CD1c-positive myeloid dendritic cell (primary cell): Measurements from ENCODE around the gene SORBS2.
"Not testable (repeated sequence)": the region's sequence is repeated elsewhere in the genome, so short reads cannot be mapped to it uniquely, and the experiment has no call there.

Source experiments
- DNase-seq: peaks from one replicate; pipeline ENCODE4 v3.0.0-alpha.2; 2016; ENCODE audit errors: extremely low spot score

Gene SORBS2

GRCh38 chr4:185712350-185713024, 99.5 kb downstream of the SORBS2 start:
- DNase-seq: no peak

DNA sequence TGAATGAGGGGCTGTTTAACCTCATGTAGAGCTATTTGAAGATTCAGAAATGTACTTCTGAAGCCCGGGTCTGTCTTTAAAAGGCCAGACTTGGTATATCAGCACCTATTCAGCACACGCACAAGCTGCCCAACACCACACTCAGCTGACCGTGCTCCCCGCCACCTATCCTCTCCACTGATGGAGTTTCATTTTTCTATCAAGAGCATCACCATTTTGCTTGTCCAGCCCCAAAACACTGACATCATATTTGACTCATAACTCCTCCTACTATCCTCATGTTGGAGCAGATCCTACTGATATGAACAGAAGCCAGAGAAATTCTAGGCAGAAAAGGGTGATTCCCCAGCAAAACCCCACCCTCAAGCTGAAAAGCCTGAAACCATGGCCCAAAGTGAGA, 100.3 kb downstream of the SORBS2 start:
- no peak for DNase-seq

- no peak for DNase-seq
These were observed 101.5 kb downstream of the SORBS2 start for GRCh38 chr4:185710487-185710995.

- no peak for DNase-seq
These were observed 102.0 kb downstream of the SORBS2 start for GRCh38 chr4:185709802-185710486.

GRCh38 chr4:185708348-185708747, 103.6 kb downstream of the SORBS2 start:
- no peak for DNase-seq

GRCh38 chr4:185707622-185708021, 104.4 kb downstream of the SORBS2 start:
- not testable (repeated sequence) for DNase-seq

DNA sequence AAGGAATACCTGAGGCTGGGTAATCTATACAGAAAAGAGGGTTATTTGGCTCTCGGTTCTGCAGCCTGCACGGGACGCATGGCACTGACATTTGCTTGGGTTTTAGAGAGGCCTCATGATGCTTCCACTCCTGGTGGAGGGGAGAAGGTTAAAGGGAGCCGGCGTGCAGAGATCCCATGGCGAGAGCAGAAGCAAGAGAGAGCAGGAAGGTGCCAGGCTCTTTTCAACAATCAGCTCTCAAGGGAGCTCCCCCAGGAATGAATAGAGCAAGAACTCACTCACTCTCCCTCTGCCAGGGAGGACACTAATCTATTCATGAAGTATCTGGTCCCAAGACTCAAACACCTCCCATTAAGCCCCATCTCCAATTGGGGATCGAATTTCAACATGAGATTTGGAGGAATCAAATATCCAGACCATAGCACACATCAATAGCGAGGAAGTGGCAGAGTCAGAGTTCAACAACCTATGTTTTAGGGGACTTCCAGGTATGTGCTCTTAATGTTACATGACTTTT, 109.8 kb downstream of the SORBS2 start:
- DNase-seq: no peak

DNA sequence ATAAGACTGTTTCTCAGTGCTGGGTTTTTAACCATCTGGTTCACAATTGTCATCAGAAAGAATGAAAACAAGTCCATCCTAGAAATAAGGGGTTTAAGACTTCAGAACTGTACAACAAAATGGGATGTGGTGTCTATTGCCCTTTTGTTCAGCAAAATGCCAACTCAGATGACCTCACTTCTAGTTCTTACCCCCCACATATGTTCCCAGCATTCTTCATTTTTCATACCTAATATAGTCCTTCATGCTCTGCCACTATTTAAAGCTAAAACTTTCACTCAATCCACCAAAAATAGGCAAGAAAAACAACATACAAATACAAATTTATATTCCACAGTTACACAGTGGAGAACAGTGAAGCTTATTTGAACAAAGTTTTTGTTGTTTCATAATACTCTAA, 111.4 kb downstream of the SORBS2 start:
- DNase-seq: no peak

GRCh38 chr4:185700048-185700447, 111.9 kb downstream of the SORBS2 start:
- DNase-seq: no peak

GRCh38 chr4:185697488-185697887, 114.5 kb downstream of the SORBS2 start:
- DNase-seq: no peak

GRCh38 chr4:185695743-185696142, 116.3 kb downstream of the SORBS2 start:
- no peak for DNase-seq

DNA sequence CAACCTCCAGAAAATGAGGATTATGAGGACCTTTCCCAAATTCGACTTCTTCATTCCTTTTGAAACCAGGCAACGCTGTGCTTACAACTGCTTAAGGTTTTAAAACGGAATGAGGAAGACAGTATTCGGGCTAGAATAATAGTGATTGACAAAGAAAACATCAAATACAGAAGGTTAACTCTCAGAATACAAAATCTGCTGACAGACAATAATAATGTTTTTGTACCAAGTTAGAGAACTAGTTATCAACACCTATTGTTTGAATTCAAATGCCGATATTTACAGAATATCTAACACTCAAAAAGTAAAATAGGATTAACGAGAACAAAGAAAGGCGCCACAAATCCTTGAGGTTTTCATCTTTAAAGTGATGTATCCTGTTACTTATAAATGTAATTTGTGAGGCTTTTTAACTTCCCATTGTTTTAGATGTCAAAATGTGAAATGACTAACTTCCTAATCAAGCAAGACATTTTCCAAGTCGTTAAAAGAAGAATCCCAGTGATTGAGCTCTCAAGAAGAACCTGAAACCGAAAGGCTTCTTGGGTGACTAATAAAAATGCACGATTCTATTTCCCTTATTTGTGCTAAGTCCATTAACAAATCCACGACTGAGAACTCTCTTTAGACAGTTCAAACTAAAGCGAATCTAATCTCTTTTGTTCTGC, 118.3 kb downstream of the SORBS2 start:
- no peak for DNase-seq

GRCh38 chr4:185689407-185689806, 122.6 kb downstream of the SORBS2 start:
- DNase-seq: no peak

DNA sequence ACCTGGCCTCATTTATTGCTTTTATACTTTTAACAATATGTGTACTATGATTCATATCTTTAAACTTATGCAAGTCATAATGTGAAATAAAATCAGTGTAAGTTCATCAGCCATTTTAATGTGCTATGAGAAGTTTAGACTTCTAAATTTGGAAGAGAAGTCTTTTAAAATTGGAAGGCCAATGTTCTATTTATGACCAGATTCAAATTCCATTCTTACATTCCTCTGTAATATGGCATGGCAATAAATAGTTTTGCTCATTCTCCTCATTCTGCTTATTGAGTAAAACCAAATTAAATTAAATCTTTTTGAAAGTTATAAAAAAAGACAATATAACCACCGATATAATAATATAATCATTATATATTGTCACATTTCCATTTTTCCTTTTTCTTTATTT, 126.2 kb downstream of the SORBS2 start:
- no peak for DNase-seq

- DNase-seq: no peak
These were observed 128.1 kb downstream of the SORBS2 start for GRCh38 chr4:185683896-185684295.

- no peak for DNase-seq
These were observed 128.8 kb downstream of the SORBS2 start for GRCh38 chr4:185683222-185683621.

GRCh38 chr4:185682236-185682635, 129.8 kb downstream of the SORBS2 start:
- no peak for DNase-seq

DNA sequence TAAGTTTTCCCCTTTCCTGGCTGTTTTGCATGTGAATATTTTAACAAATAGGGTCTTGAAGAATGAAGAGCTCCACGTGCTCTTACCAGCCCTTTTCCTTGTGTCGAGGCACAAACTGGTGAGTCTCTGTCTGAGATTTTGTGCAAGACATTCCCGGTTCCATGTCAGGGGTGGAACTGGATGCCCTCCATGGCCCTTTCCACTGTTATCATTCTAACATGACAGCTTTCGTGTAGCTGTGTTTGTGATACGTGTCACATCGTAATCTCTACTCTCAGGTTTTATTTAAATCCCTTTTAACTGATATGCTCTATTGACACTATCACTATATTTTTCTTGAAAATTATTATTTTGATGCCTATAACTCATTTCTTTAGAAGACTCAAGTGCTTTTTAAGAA, 130.4 kb downstream of the SORBS2 start:
- no peak for DNase-seq

DNA sequence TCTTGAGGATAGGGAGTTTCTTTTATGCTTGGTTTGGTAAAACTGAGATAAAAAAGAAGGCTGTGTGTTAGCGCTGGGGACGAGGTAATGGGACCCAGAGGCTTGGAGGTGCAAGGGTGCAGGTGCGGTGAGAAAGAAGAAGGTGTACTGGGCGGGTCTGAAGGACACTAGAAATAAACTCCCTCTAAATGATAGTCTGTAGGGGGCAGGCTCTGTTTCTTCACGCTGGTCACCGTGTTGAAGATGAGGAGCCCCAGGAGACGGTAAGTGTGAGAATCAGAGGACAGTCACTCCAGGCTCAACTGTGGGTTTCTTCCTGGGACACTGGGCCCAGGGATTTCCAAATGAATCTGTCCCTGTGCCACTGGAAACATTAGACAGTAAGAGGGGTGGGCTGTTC, 131.4 kb downstream of the SORBS2 start:
- no peak for DNase-seq

- no peak for DNase-seq
These were observed 132.5 kb downstream of the SORBS2 start for GRCh38 chr4:185679523-185679922.

DNA sequence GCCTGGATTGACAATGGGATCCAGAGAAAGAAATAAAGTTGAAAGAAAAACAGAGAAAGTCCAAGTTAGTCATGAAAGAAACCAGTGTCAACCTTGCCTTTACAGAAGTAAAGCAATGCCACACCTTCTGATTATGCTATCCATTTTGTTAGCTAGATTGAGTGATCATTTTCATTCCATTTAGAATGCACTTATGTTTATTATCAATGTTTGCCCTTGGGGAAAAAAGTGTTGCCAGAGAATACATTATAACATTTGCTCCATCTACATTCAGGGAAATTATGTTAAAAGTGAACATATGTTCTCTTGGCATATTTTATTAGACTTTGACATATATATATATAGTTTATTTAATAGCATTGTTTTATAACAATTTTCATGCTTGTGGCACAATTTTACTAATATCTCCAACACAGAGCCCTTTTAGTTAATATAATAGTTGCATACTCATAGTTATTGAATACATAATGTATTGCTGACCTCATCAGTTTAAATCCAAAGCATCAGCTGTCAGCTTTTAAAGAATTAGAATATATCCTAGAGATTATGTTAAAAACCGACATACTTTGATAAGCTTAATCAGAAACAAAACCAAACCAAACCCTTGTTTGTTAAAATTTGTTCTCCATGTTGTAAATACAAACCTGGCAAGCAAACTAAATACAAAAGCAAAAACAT, 134.2 kb downstream of the SORBS2 start:
- DNase-seq: no peak

DNA sequence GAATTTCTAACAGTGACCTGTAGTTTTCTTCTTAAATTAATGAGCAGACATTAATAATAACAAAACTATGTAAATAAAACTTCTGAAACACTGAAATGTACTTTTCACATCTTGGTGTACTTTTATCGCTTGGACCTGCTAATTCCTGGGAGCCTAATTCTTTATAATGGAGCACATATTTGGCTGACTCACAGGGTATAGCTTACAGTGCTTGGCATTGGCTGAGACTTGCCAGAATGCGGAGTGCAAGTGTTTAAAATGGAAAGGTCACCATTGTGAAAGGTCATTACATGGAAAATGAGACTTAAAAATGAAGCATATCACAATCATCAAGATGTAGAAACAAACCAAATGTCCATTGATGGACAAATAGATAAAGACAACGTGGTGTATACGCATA, 139.4 kb downstream of the SORBS2 start:
- no peak for DNase-seq
